Rectal smooth muscle tissue (tissue), 1 donor: ENCODE data around the gene NUP205.
A peak's percentile ranks its signal among the peaks of the same experiment; 100 is the strongest.

Source experiments
- H3K27ac ChIP-seq: one replicate; pipeline ENCODE4 v1.7.0; 2013; ENCODE audit warnings: low read depth, low read length, inconsistent platforms
- H3K27me3 ChIP-seq: one replicate; pipeline ENCODE4 v1.7.0; 2013; ENCODE audit warnings: low read length; ENCODE audit not compliant: control insufficient read depth, insufficient read depth
- H3K36me3 ChIP-seq: one replicate; pipeline ENCODE4 v1.7.0; 2013; ENCODE audit warnings: low read length; ENCODE audit not compliant: control insufficient read depth, insufficient read depth
- H3K4me1 ChIP-seq: one replicate; pipeline ENCODE4 v1.7.0; 2013; ENCODE audit warnings: low read length; ENCODE audit not compliant: control insufficient read depth, insufficient read depth
- H3K4me3 ChIP-seq: one replicate; pipeline ENCODE4 v1.7.0; 2013; ENCODE audit warnings: low read length
- H3K9ac ChIP-seq: one replicate; pipeline ENCODE4 v1.7.0; 2013; ENCODE audit warnings: low read length

NUP205 gene, protein sequence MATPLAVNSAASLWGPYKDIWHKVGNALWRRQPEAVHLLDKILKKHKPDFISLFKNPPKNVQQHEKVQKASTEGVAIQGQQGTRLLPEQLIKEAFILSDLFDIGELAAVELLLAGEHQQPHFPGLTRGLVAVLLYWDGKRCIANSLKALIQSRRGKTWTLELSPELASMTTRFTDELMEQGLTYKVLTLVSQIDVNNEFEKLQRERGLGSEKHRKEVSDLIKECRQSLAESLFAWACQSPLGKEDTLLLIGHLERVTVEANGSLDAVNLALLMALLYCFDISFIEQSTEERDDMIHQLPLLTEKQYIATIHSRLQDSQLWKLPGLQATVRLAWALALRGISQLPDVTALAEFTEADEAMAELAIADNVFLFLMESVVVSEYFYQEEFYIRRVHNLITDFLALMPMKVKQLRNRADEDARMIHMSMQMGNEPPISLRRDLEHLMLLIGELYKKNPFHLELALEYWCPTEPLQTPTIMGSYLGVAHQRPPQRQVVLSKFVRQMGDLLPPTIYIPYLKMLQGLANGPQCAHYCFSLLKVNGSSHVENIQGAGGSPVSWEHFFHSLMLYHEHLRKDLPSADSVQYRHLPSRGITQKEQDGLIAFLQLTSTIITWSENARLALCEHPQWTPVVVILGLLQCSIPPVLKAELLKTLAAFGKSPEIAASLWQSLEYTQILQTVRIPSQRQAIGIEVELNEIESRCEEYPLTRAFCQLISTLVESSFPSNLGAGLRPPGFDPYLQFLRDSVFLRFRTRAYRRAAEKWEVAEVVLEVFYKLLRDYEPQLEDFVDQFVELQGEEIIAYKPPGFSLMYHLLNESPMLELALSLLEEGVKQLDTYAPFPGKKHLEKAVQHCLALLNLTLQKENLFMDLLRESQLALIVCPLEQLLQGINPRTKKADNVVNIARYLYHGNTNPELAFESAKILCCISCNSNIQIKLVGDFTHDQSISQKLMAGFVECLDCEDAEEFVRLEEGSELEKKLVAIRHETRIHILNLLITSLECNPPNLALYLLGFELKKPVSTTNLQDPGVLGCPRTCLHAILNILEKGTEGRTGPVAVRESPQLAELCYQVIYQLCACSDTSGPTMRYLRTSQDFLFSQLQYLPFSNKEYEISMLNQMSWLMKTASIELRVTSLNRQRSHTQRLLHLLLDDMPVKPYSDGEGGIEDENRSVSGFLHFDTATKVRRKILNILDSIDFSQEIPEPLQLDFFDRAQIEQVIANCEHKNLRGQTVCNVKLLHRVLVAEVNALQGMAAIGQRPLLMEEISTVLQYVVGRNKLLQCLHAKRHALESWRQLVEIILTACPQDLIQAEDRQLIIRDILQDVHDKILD (N-terminal part only)

DNA sequence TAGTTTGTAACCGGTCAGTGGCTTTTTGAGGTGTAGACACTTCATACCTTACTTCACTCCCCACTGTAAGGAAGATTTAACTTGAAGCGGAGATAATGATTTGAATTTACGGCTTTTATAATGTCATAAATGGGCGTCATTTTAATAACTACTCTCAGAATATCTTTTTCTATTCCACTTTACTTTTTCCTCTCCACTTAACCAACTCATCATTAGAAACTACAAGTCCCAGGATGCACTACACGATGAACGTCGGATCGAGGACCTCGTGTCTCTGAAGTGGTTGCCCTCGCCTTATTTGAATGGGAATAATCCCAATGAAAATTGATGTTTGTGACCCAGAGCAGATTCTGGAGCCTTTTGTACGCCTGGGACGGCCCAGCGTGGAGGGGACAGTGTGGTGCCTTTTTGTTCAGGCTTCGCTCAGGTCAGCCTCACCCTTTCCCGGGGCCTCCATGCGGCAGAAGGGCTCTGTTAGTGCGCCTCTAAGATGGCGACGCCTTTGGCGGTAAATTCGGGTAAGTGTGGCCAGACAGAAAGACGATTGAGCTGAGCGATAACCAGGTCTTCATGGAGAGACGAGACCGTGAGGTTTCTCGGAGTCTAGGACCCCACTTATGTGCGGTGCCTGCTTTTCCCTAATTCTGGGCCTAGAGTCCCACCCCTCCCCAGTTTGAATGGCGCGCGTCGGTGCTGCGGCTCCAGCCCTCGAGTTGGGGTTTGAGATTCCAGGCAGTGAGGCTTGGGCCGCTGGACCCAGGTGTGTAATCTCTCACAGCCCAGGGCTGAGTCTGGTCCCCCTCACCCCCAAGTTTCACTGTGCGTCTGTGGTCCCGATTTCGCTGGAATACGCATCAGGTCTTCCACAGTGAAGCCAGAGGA, at the start of gene NUP205:
TSS of gene NUP205 (plus strand) at position 463 of the 882 bp plus-strand sequence. CDS start at position 491, 28 bp downstream.
- Histone ChIP-seq H3K9ac (peak within 1 kb of the TSS; percentile 85), H3K4me3 (peak within 1 kb of the TSS; percentile 97), H3K36me3 (no peaks in the 10 kb centered on the region), H3K27ac (peak within 1 kb of the TSS; percentile 98), H3K27me3 (no peaks in the 10 kb centered on the region), H3K4me1 (peaks cover 4% of the 10 kb centered on the region)

DNA sequence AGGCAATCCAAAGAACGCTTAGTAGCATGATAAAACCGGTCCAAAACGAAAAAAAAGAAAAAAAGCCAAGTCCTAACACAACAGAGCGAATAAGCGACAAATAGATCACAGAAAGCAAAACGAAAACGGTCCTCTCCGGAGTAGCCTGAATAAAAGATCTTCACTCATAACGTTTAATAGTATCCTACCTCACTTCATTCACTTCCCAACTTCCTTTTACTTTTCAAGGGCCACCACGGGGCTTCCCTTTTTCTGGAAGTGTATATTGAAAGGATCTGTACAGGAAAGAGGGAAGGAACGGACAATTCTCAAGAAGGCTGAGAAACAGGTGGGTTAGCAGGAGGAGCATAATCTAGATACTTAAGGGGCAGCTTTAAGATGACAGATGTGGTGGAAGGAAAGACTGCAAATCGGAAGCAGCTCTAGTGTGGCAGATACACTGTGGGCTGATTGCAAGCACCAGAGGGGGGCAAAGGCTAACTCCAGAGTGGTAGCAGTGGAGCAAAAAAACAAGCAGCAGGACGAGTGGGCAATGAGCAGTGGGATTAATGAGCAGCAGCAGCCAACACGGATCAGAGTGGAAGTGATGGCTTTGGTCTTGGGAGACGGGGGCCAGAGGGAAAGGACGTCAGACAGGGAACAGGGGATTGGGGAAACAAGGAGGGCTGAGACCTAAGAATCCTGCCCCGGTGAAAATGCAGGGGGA, 48.7 kb upstream of the NUP205 start:
- peak overlapping the region; percentile 88 for H3K4me3 ChIP-seq
- H3K27me3 ChIP-seq = no peaks in the 10 kb centered on the region
- H3K9ac ChIP-seq = peak overlapping the region; percentile 89

DNA sequence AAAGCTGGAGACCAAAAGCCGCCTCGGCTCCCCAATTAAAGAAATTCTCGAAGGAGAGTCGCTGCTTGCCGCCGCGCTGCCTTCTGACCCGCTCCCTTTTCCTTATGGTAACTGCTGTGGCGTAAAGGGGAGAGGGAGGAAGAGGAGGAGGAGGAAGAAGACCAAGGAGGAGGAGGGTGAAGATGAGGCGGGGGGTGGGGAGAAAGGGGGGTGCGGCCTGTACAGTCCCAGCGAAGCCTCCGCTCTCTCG, 48.2 kb upstream of the NUP205 start:
- Histone ChIP-seq H3K36me3 (no peaks in the 10 kb centered on the region), H3K27ac (peak overlapping the region; percentile 88), H3K4me3 (peak overlapping the region; percentile 88), H3K9ac (peak overlapping the region; percentile 89), H3K27me3 (no peaks in the 10 kb centered on the region), H3K4me1 (peaks cover 14% of the 10 kb centered on the region)

More for the DNA sequence above, 48.7 kb upstream of the NUP205 start:
- peak overlapping the region; percentile 88 for H3K27ac ChIP-seq
- peaks cover 14% of the 10 kb centered on the region for H3K4me1 ChIP-seq
- H3K36me3 ChIP-seq = no peaks in the 10 kb centered on the region

DNA sequence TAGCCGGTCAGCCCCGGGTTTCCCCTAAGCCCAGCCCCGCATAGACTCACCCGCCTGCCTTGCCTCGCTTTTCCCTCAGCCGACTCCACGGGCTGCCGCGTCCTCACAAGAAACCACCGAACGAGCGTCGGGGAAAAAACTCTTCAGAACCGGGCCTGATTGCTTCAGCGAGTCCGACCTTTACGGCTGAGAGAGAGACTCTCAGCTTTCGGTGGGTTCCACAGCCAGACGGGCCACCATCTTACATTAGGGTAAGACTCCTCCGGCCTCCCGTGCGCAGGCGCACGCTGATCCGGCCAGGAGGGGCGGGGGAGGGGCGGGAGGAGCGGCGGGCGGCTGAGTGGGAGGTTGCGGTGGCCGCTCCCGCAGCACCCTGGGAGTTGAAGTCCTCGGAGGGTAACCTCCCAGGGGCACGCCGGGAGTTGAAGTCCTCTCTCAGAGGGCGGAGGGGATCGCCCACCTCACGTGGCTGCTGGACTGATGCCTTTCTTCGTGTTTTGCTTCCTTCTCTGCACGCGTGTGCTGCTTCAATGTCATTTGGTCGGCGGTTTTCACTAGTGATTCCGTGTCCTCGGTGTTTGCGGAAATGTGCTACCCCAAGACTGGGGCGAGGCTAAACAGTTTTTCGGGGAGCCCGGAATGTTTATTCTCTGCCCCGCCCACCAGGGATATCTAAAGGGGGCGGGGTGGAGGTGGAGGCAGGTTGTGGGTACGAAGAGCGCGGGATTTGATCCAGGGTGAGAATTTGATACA, 47.7 kb upstream of the NUP205 start, which contains the start of gene CNOT4:
TSS of gene CNOT4 (minus strand) at position 264 of the 753 bp plus-strand sequence. CDS start 71,771 bp downstream, outside the sequence.
- Histone ChIP-seq H3K27ac (peak within 1 kb of the TSS; percentile 88), H3K9ac (peak within 1 kb of the TSS; percentile 89), H3K4me3 (peak within 1 kb of the TSS; percentile 88), H3K27me3 (no peaks in the 10 kb centered on the region), H3K36me3 (no peaks in the 10 kb centered on the region), H3K4me1 (peaks cover 14% of the 10 kb centered on the region)

DNA sequence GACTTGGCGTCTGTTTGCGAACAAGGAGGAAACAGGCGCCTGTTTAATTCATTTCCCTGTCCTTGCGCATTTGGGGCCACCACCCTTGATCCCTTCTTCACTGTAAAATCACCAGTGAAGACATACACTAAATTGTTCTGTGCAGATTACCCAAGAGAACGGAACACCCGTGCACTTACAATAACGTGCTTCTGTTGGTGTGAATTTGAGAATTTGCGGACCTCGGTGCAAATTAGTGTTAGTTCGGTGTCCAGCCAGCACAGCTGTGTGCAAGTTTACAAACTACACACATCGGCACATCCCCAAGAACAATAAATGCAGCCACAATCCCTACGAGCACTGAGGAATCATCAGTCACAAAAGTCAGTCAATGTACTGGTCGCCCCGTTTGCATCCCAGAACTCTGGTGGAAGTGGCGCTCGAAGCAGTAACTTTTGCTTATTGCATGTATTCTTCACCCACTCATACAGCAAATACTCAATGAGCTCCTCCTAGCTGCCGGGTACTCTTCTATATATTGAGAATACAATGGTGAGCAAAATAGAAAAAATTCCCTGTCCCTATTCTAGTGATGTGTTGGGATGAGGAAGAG, 47.0 kb upstream of the NUP205 start:
- peaks cover 14% of the 10 kb centered on the region for H3K4me1 ChIP-seq
- no peak overlapping the region for H3K9ac ChIP-seq
- H3K27ac ChIP-seq = no peak overlapping the region
- no peaks in the 10 kb centered on the region for H3K27me3 ChIP-seq
- H3K4me3 ChIP-seq = peak overlapping the region; percentile 77
- no peaks in the 10 kb centered on the region for H3K36me3 ChIP-seq

DNA sequence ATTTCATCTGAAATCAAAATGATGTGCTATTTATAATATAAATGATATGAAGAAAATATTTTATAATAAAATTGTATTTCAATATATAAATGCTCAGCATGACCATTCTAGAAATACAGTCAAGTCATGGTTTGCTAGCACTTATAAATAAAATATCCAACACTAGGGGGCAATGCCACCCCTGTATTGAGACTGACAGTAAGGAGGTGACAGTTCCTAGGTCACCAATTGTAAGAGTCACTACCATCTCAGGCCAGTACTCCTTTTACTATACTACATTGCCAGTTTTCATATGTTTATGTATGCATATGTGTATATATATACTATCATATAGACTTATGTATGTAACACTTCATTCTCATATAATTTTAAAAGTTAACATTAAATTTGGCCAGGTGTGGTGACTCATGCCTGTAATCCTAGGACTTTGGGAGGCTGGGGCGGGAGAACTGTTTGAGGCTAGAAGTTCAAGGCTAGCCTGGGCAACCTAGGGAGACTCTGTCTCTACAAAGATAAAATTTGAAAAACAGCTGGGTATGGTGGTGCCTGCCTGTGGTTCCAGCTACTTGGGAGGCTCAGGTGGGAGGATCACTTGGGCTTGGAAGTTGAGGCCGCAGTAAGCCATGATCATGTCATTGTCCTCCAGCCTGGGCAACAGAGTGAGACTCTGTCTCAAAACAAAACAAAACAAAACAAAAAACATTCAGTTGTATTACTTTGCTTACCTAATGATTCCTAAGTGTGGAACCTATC, 45.4 kb upstream of the NUP205 start:
- no peak overlapping the region for H3K4me3 ChIP-seq
- peaks cover 14% of the 10 kb centered on the region for H3K4me1 ChIP-seq
- no peaks in the 10 kb centered on the region for H3K27me3 ChIP-seq
- H3K27ac ChIP-seq = no peak overlapping the region
- no peak overlapping the region for H3K9ac ChIP-seq
- H3K36me3 ChIP-seq = no peaks in the 10 kb centered on the region

DNA sequence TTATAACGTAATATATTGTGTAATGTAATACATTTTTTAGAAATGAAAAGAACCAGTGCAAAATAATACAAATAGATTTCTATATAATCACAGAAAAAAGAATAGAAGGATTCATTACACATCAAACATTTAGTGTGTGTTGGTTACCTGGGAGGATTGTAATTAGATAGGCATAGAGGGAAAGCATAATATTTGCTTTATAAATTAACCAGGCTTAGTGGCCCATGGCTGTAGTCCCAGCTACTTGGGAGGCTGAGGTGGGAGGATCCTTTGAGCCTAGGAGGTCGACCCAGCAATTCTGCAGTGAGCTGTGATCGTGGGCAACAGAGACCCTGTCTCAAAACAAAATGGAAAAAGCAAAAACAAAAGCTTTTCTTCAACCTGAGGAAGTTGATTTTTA, 42.9 kb upstream of the NUP205 start:
- no peak overlapping the region for H3K27ac ChIP-seq
- no peaks in the 10 kb centered on the region for H3K36me3 ChIP-seq
- H3K9ac ChIP-seq = no peak overlapping the region
- no peak overlapping the region for H3K4me3 ChIP-seq
- no peaks in the 10 kb centered on the region for H3K27me3 ChIP-seq
- H3K4me1 ChIP-seq = peaks cover 4% of the 10 kb centered on the region

DNA sequence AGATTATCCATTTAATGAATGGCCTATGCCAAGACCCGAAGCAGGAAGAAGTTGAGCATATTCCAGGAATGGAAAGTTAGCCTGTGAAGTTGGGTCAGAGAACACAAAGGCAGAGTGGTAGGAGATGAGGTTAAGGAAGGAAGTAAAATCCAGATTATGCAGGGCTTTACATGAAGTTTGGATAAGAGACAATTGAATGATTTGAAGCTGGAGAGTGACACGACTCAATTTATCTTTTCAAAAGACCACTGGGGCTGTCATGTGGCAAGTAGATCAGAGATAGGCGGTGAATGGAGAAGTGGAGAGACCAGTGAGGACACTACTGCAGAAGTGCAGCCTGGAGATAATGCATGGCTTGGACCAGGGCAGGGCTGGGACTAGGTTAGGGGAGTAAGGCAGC, 40.7 kb upstream of the NUP205 start:
- H3K9ac ChIP-seq = no peak overlapping the region
- no peak overlapping the region for H3K27ac ChIP-seq
- no peaks in the 10 kb centered on the region for H3K36me3 ChIP-seq
- H3K27me3 ChIP-seq = no peaks in the 10 kb centered on the region
- H3K4me3 ChIP-seq = no peak overlapping the region
- H3K4me1 ChIP-seq = no peaks in the 10 kb centered on the region

DNA sequence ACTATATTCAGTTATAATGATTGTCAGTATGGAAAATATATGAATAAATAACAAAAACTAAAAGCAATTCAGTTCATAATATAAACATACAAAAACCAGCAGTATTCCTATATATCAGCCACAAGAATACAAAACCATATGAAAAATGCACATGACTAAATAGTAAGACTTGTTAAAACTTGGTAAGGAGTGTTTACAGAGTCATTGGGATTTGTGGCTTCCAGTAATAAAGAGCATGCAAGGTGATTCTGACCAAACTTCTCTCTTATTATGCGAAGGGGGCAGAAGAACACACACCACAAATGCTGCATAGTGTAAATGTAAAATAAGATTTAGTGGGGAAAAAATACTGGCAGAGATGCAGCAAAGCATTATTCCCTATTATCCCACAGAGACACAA, 39.0 kb upstream of the NUP205 start:
- no peak overlapping the region for H3K4me3 ChIP-seq
- H3K27me3 ChIP-seq = no peaks in the 10 kb centered on the region
- no peaks in the 10 kb centered on the region for H3K36me3 ChIP-seq

DNA sequence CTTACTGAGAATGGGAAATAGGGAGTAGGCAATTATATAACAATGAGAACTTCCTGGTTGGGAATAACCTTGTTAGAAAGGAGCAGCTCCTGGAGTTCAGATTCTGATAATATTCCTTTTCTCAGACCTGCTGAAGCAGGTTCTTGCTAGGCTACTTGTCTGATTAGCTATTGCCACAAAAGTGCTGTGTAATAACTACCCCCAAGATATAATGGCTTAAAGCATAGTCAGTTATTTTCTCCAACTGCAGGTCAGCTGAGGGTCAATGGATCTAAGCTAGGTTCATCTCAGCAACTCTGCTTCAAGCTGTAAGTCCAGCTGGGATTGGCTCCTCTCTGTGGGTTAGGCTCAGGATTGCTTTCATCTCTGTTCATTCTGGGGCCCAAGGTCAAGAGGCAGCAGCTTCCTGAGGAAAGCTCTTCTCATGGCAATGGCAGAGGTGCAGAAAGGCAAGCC, 38.5 kb upstream of the NUP205 start:
- no peak overlapping the region for H3K4me3 ChIP-seq
- no peaks in the 10 kb centered on the region for H3K4me1 ChIP-seq
- H3K36me3 ChIP-seq = no peaks in the 10 kb centered on the region
- no peak overlapping the region for H3K9ac ChIP-seq
- no peaks in the 10 kb centered on the region for H3K27me3 ChIP-seq
- H3K27ac ChIP-seq = no peak overlapping the region

More for the DNA sequence above, 39.0 kb upstream of the NUP205 start:
- Histone ChIP-seq H3K4me1 (no peaks in the 10 kb centered on the region), H3K9ac (no peak overlapping the region), H3K27ac (no peak overlapping the region)
